CD4-positive, alpha-beta T cell treated with Interleukin-12 subunit alpha and Interleukin-12 subunit beta, for 1 hour (primary cell): ENCODE data around the gene NPAS2.
A peak's percentile ranks its signal among the peaks of the same experiment; 100 is the strongest.

ENCODE experiments used
- DNase-seq: peaks from one replicate; pipeline ENCODE4 v3.0.0-alpha.2; 2020

Gene NPAS2

GRCh38 chr2:100995309-100996075 is 175.6 kb downstream of the NPAS2 start:
- no peak for DNase-seq

- no peak for DNase-seq
Measured at GRCh38 chr2:100997509-100998234, 177.7 kb downstream of the NPAS2 start.

- no peak for DNase-seq
Measured at GRCh38 chr2:100998235-100998573, 178.3 kb downstream of the NPAS2 start.

DNA sequence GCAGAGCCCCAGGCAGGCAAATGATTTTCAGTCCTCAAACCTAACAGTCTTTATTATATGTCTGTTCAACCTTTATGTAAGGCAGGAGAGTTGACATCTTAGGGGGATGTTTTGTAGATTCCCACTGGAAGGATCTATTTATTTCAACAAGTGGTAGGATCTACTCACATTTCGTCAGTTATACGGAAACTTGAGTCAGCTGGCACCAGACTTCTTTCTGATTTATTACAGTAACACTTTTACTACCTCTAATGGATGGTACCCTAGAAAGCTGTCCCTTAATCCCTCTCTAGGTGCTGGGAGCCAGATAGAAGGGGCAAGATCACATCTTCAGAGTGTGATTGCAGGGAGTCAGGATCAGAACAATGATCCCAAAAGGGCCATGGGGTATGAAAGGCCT is 180.1 kb downstream of the NPAS2 start:
- no peak for DNase-seq

- peak; percentile 96 for DNase-seq
Measured at GRCh38 chr2:101001691-101002561, 182.0 kb downstream of the NPAS2 start, which contains the start of gene RPL31. Gene RPL31 (plus strand): TSS chr2:101002289. CDS start chr2:101002702, 413 bp downstream.

DNA sequence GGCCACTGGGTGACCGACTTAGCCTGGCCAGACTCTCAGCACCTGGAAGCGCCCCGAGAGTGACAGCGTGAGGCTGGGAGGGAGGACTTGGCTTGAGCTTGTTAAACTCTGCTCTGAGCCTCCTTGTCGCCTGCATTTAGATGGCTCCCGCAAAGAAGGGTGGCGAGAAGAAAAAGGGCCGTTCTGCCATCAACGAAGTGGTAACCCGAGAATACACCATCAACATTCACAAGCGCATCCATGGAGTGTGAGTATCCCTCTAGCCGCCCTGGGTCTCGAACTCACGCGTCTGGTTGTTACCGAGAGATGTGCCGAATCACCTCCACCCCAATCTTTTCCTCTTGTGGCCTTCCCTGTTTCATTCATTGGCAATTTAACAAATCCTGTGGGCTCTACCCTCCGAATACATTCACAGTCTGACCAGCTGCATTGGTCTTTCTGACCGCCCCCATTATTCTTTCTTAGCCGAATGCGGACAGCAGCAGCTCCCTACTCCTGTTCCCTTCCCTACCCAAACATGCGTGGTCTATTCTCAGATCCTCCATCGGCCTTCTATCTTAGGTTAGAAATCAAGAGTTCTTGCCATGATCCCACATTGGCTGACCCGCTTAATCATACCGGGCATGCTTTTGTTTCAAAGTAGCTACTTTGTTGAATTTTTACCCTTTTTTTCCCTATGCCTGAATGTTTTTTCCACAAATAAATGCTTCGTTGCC is 182.8 kb downstream of the NPAS2 start:
- no peak for DNase-seq

- DNase-seq = no peak
Measured at GRCh38 chr2:101003278-101003775, 183.4 kb downstream of the NPAS2 start.

DNA sequence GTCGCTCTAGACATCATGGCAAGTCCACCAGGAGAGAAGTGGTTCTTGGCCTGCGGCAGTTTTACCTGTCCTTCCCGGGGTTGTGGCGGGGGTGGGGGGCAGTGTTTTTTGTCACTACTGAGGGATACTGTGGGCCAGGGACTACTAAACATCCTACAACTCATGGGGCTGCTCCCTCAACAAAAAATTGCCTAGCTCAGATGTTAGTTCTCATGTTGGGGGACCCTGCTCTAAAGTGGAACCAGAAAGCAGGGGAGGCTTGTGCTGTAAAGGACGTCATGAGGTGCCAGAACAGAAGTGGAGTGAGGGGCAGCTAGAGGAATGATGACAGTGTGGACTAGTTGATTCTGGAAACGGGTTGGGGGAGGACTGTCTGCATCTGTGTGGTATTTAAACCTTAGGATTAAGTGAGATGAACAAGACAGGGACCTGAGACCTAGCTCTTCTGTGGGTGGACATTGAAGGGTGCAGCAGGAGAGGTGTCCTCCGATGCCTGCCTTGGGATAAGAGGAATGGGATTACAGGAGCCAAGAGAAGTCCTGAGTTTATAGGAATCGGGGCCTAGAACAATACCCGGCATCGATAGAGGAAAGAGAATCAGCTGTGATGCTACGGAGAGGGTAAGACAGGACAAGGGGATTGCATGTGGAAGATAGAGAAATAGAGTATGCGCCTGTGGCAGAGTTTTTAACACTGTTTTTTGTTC is 184.8 kb downstream of the NPAS2 start:
- DNase-seq = no peak

- no peak for DNase-seq
Measured at GRCh38 chr2:101006065-101006715, 186.3 kb downstream of the NPAS2 start.

GRCh38 chr2:101007415-101008345 is 187.7 kb downstream of the NPAS2 start:
- DNase-seq = no peak

- DNase-seq = no peak
Measured at GRCh38 chr2:101011152-101011551, 191.2 kb downstream of the NPAS2 start.

GRCh38 chr2:101012054-101012705 is 192.2 kb downstream of the NPAS2 start:
- DNase-seq = no peak

DNA sequence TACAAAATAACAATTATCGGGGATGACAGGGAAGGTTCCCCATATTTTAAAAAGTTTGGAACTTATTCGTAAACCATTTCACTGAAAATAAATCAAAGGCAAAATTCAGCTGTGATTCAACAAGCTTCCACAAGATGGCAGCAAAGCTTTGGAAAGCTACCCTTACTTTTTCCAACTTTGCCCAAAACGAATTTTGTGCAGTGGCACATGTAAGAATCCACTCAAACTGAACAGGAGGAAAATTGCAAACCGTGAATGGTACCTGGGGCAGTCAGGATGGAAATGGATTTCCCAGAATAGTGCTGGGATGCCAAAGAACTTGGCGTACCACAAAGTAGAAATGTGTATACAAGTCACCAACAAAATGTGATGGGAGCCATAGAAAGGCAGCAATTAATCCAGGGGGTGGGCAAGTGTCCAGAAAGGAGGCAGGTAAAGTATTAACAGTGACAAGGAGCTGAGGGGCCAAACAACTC is 192.8 kb downstream of the NPAS2 start:
- peak; percentile 58 for DNase-seq

DNA sequence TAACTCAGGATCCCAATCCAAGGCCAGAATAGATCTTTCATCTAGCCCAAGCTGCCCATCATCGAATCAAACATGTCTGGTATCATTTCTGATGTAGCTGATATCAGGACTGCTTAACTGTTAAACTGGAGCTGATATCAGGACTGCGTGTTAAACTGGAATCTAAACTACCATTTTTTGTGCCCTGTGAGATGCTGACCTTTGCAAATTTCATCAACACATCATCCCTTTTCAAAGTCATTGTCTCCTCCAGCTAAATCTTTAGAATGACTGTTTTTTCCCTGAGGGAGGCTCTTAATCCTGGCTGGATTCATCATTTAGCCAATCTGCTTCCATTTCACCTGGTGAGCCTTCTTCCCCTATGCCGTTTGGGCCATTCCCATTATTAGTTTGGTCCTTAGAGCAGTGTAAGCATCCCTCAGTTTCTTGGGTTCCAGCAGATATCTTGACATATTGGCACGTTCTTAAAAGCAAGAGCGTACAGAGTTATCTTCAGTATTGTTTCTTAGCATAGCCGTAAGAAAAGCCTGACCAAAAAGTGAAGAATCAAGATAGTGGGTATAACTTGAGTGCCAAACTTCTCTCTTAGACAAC is 194.4 kb downstream of the NPAS2 start:
- DNase-seq = no peak

GRCh38 chr2:101017371-101017770 is 197.4 kb downstream of the NPAS2 start:
- DNase-seq = no peak

DNA sequence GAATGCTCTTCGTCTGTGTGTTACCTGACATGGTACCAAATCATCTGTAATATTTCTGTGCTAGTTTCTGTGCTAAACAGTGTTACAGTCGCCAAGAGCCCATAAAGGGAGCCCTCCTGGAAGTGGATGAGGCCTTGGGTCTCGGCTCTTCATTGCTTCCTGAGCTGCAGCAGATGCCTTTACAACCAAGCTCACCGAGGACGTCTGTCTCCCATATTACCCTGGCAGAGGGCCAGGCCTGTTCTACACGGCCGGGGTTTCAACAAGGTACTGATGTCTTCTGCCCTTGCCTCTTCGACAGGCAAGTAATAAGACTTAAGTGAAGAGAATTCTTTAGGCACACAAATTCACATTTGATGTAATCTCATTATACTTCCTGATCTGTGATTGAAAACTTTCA is 199.0 kb downstream of the NPAS2 start:
- DNase-seq = no peak

- DNase-seq = no peak
Measured at GRCh38 chr2:101022221-101022620, 202.3 kb downstream of the NPAS2 start.

GRCh38 chr2:101023327-101024107 is 203.6 kb downstream of the NPAS2 start:
- DNase-seq = no peak
